ENCODE results near the gene RTRAF. TPM values are rescaled to one million over a fixed set of nuclear protein-coding genes. Genes with fewer than 3 reads are reported as not detected.

The RTRAF gene
- total RNA-seq, 1 experiment from 2014 or later, result 300 TPM

GRCh38 chr14:52046376-52046917 lies 57.1 kb downstream of the RTRAF start:
- H3K4me1 ChIP-seq (ENCODE audit: insufficient read depth, low read length), result peaks cover 26% of the 10 kb centered on the region
- ATAC-seq (no peak), DNase-seq (no peak)
- no peaks in the 10 kb centered on the region for H3F3A ChIP-seq (ENCODE audit: low read length, unreplicated experiment)
- no peaks in the 10 kb centered on the region for H3K79me2 ChIP-seq (ENCODE audit: low read length)
- H2AFZ ChIP-seq (ENCODE audit: low read length), result no peak overlapping the region
- H3K27ac ChIP-seq (ENCODE audit: low read length), result no peak overlapping the region
- TF ChIP-seq CTCF (conservative IDR thresholded peaks at IDR 0.05; ENCODE audit: low read depth, low read length) (no peak), EZH2 (IDR thresholded peaks at IDR 0.05; ENCODE audit: low read length, unreplicated experiment) (no peak), EZH2phosphoT487 (IDR thresholded peaks at IDR 0.05; ENCODE audit: borderline replicate concordance, low read length) (no peak)
- intact Hi-C loops (cut with micrococcal nuclease), result loop anchor here (5.0 kb wide), 1 partner anchor 66 kb away; no protein-coding TSS in a partner anchor
- no peaks in the 10 kb centered on the region for H3K9me2 ChIP-seq (replicated peaks; ENCODE audit: low read length)
- CTCF ChIA-PET, result no interaction called here
- H3K36me3 ChIP-seq (ENCODE audit: low read depth, low read length), result no peaks in the 10 kb centered on the region
- no peaks in the 10 kb centered on the region for H4K20me1 ChIP-seq (ENCODE audit: low read length)
- no peak overlapping the region for H3K9ac ChIP-seq (ENCODE audit: low read length)
- H3K4me2 ChIP-seq (ENCODE audit: low read length), result no peak overlapping the region
- no peaks in the 10 kb centered on the region for H3K27me3 ChIP-seq (ENCODE audit: low read length)
- no TSS peak for BruUV-seq (replicated peaks)
- POLR2A ChIA-PET (ENCODE audit: unreplicated experiment), result interaction anchor here (0.6 to 1.1 kb wide), 4 partner anchors 22 to 97 kb away, joined by 3 to 13 read pairs (median 5); partner anchors contain the start of gene NID2
- no peak overlapping the region for H3K4me3 ChIP-seq (ENCODE audit: low read length)
- no peaks in the 10 kb centered on the region for H3K9me3 ChIP-seq (ENCODE audit: low read length)

GRCh38 chr14:52048116-52048515 lies 58.8 kb downstream of the RTRAF start:
- Histone ChIP-seq H3K27me3 (ENCODE audit: low read length) (no peaks in the 10 kb centered on the region), H3K27ac (ENCODE audit: low read length) (no peak overlapping the region), H3K79me2 (ENCODE audit: low read length) (no peaks in the 10 kb centered on the region), H3K4me2 (ENCODE audit: low read length) (no peak overlapping the region), H3F3A (ENCODE audit: low read length, unreplicated experiment) (no peaks in the 10 kb centered on the region), H3K9me3 (ENCODE audit: low read length) (no peaks in the 10 kb centered on the region), H3K4me1 (ENCODE audit: insufficient read depth, low read length) (peaks cover 26% of the 10 kb centered on the region), H3K9ac (ENCODE audit: low read length) (no peak overlapping the region), H2AFZ (ENCODE audit: low read length) (no peak overlapping the region), H3K36me3 (ENCODE audit: low read depth, low read length) (no peaks in the 10 kb centered on the region), H4K20me1 (ENCODE audit: low read length) (no peaks in the 10 kb centered on the region), H3K9me2 (replicated peaks; ENCODE audit: low read length) (no peaks in the 10 kb centered on the region), H3K4me3 (ENCODE audit: low read length) (no peak overlapping the region)
- CTCF ChIA-PET, result interaction anchor here (0.9 kb wide), 1 partner anchor 32 kb away, joined by 4 read pairs; no protein-coding TSS in a partner anchor
- intact Hi-C loops (cut with micrococcal nuclease), result loop anchor here (5.0 kb wide), 1 partner anchor 64 kb away; no protein-coding TSS in a partner anchor
- no peak for DNase-seq
- no peak for TF ChIP-seq EZH2phosphoT487 (IDR thresholded peaks at IDR 0.05; ENCODE audit: borderline replicate concordance, low read length)
- no peak for TF ChIP-seq CTCF (conservative IDR thresholded peaks at IDR 0.05; ENCODE audit: low read depth, low read length)
- no peak for TF ChIP-seq EZH2 (IDR thresholded peaks at IDR 0.05; ENCODE audit: low read length, unreplicated experiment)
- no peak for ATAC-seq
- no TSS peak for BruUV-seq (replicated peaks)
- POLR2A ChIA-PET (ENCODE audit: unreplicated experiment), result no interaction called here

- Histone ChIP-seq H3K4me1 (ENCODE audit: insufficient read depth, low read length) (peaks cover 22% of the 10 kb centered on the region), H3K27me3 (ENCODE audit: low read length) (no peaks in the 10 kb centered on the region), H3K9ac (ENCODE audit: low read length) (no peak overlapping the region), H3K79me2 (ENCODE audit: low read length) (no peaks in the 10 kb centered on the region), H3K4me3 (ENCODE audit: low read length) (no peak overlapping the region), H3K36me3 (ENCODE audit: low read depth, low read length) (no peaks in the 10 kb centered on the region), H3K27ac (ENCODE audit: low read length) (no peak overlapping the region), H3K9me3 (ENCODE audit: low read length) (no peaks in the 10 kb centered on the region), H4K20me1 (ENCODE audit: low read length) (no peaks in the 10 kb centered on the region), H3K9me2 (replicated peaks; ENCODE audit: low read length) (no peaks in the 10 kb centered on the region), H2AFZ (ENCODE audit: low read length) (0 out of 2 replicates have a peak overlapping the region, but pooled peaks have one; percentile 32), H3F3A (ENCODE audit: low read length, unreplicated experiment) (no peaks in the 10 kb centered on the region), H3K4me2 (ENCODE audit: low read length) (no peak overlapping the region)
- ATAC-seq, result peak; percentile 69
- no peak for TF ChIP-seq CTCF (conservative IDR thresholded peaks at IDR 0.05; ENCODE audit: low read depth, low read length)
- peak; percentile 18 for DNase-seq
- POLR2A ChIA-PET (ENCODE audit: unreplicated experiment), result no interaction called here
- BruUV-seq (replicated peaks), result no TSS peak
- CTCF ChIA-PET, result no interaction called here
- intact Hi-C loops (cut with micrococcal nuclease), result loop anchor here (5.0 kb wide), 1 partner anchor 64 kb away; no protein-coding TSS in a partner anchor
Measured at GRCh38 chr14:52048641-52049204, 59.4 kb downstream of the RTRAF start.
